GM18870 (cell line): Measurements from ENCODE around the gene KANK4.
"Not testable (repeated sequence)": the region's sequence is repeated elsewhere in the genome, so short reads cannot be mapped to it uniquely, and the experiment has no call there.

Experiments used
- ATAC-seq: cut with Tn5 transposase; IDR thresholded peaks from one replicate; pipeline ENCODE4 v1.9.1; 2021; ENCODE audit warnings: moderate library complexity; ENCODE audit not compliant: unreplicated experiment

KANK4 gene

GRCh38 chr1:62241371-62242131, 77.7 kb downstream of the KANK4 start:
- no peak for ATAC-seq

- ATAC-seq, result no peak
Measured at GRCh38 chr1:62240651-62241370, 78.4 kb downstream of the KANK4 start.

- ATAC-seq, result not testable (repeated sequence)
Measured at GRCh38 chr1:62239652-62240403, 79.4 kb downstream of the KANK4 start.

GRCh38 chr1:62238507-62238906, 80.7 kb downstream of the KANK4 start:
- ATAC-seq, result no peak

- ATAC-seq, result no peak
Measured at GRCh38 chr1:62237950-62238374, 81.3 kb downstream of the KANK4 start.

- ATAC-seq, result no peak
Measured at GRCh38 chr1:62237361-62237760, 81.9 kb downstream of the KANK4 start.

- no peak for ATAC-seq
Measured at GRCh38 chr1:62235576-62235975, 83.7 kb downstream of the KANK4 start.

- no peak for ATAC-seq
Measured at GRCh38 chr1:62234688-62235087, 84.5 kb downstream of the KANK4 start.

GRCh38 chr1:62233926-62234450, 85.2 kb downstream of the KANK4 start:
- no peak for ATAC-seq

GRCh38 chr1:62232871-62233278, 86.4 kb downstream of the KANK4 start:
- no peak for ATAC-seq

GRCh38 chr1:62230718-62231117, 88.5 kb downstream of the KANK4 start:
- no peak for ATAC-seq

GRCh38 chr1:62229932-62230331, 89.3 kb downstream of the KANK4 start:
- no peak for ATAC-seq

GRCh38 chr1:62229468-62229867, 89.8 kb downstream of the KANK4 start:
- no peak for ATAC-seq

- ATAC-seq, result no peak
Measured at GRCh38 chr1:62228883-62229187, 90.4 kb downstream of the KANK4 start.

- ATAC-seq, result no peak
Measured at GRCh38 chr1:62228136-62228882, 90.9 kb downstream of the KANK4 start.

- no peak for ATAC-seq
Measured at GRCh38 chr1:62227496-62227895, 91.7 kb downstream of the KANK4 start.

GRCh38 chr1:62224182-62224581, 95.1 kb downstream of the KANK4 start:
- no peak for ATAC-seq

GRCh38 chr1:62222321-62222720, 96.9 kb downstream of the KANK4 start:
- no peak for ATAC-seq

GRCh38 chr1:62221171-62221570, 98.1 kb downstream of the KANK4 start:
- ATAC-seq, result no peak

- not testable (repeated sequence) for ATAC-seq
Measured at GRCh38 chr1:62220456-62220855, 98.8 kb downstream of the KANK4 start.

- no peak for ATAC-seq
Measured at GRCh38 chr1:62218604-62219003, 100.6 kb downstream of the KANK4 start.
